Measurements from ENCODE around the gene CD207. TPM values are rescaled to one million over a fixed set of nuclear protein-coding genes. Genes with fewer than 3 reads are reported as not detected.

The CD207 gene
- total and polyA plus RNA-seq, 2 experiments from 2014 or later, result not detected

GRCh38 chr2:70828914-70829824 is 6.4 kb downstream of the CD207 start:
- Histone ChIP-seq H2AFZ (no peak overlapping the region), H3K79me2 (ENCODE audit: insufficient read depth) (no peaks in the 10 kb centered on the region), H3F3A (ENCODE audit: insufficient read depth) (no peaks in the 10 kb centered on the region), H3K27me3 (replicated peaks; ENCODE audit: insufficient read depth) (peaks cover 29% of the 10 kb centered on the region), H3K4me1 (ENCODE audit: insufficient read depth) (no peaks in the 10 kb centered on the region), H3K9me3 (ENCODE audit: low read depth) (no peaks in the 10 kb centered on the region), H3K36me3 (ENCODE audit: low read depth) (no peaks in the 10 kb centered on the region), H3K9ac (no peak overlapping the region), H3K4me3 (no peak overlapping the region), H3K9me2 (ENCODE audit: insufficient read depth) (no peaks in the 10 kb centered on the region), H3K4me2 (ENCODE audit: unreplicated experiment) (no peak overlapping the region), H3K27ac (no peak overlapping the region), H4K20me1 (ENCODE audit: insufficient read depth) (no peaks in the 10 kb centered on the region)
- in situ Hi-C loops (cut with MboI), result no loop called here
- WGBS, 2 experiments (ENCODE audit: low coverage in 1 of 2, low lambda C conversion rate in 2 of 2, missing lambda C conversion rate in 2 of 2), result 60% methylated on average over 6 of the region's 6 CpGs
- TF ChIP-seq EZH2phosphoT487 (IDR thresholded peaks at IDR 0.05; ENCODE audit: insufficient read depth, low read depth), result no peak
- no peak for TF ChIP-seq EZH2 (IDR thresholded peaks at IDR 0.05; ENCODE audit: insufficient read depth, poor library complexity, severe bottlenecking)
- DNase-seq, result peak; percentile 10

- Histone ChIP-seq H3K9ac (no peak overlapping the region), H3K9me3 (ENCODE audit: low read depth) (no peaks in the 10 kb centered on the region), H3K27ac (no peak overlapping the region), H3K36me3 (ENCODE audit: low read depth) (no peaks in the 10 kb centered on the region), H3K79me2 (ENCODE audit: insufficient read depth) (no peaks in the 10 kb centered on the region), H2AFZ (no peak overlapping the region), H4K20me1 (ENCODE audit: insufficient read depth) (no peaks in the 10 kb centered on the region), H3K4me2 (ENCODE audit: unreplicated experiment) (no peak overlapping the region), H3K4me3 (no peak overlapping the region), H3F3A (ENCODE audit: insufficient read depth) (no peaks in the 10 kb centered on the region), H3K27me3 (replicated peaks; ENCODE audit: insufficient read depth) (peaks cover 29% of the 10 kb centered on the region), H3K4me1 (ENCODE audit: insufficient read depth) (no peaks in the 10 kb centered on the region), H3K9me2 (ENCODE audit: insufficient read depth) (no peaks in the 10 kb centered on the region)
- DNase-seq, result no peak
- in situ Hi-C loops (cut with MboI), result no loop called here
- WGBS, 2 experiments (ENCODE audit: low coverage in 1 of 2, low lambda C conversion rate in 2 of 2, missing lambda C conversion rate in 2 of 2), result 53 to 62% methylated on average over 5 of the region's 5 CpGs
- TF ChIP-seq EZH2phosphoT487 (IDR thresholded peaks at IDR 0.05; ENCODE audit: insufficient read depth, low read depth) (no peak), EZH2 (IDR thresholded peaks at IDR 0.05; ENCODE audit: insufficient read depth, poor library complexity, severe bottlenecking) (no peak)
Observed at GRCh38 chr2:70828115-70828514, 7.5 kb downstream of the CD207 start.

DNA sequence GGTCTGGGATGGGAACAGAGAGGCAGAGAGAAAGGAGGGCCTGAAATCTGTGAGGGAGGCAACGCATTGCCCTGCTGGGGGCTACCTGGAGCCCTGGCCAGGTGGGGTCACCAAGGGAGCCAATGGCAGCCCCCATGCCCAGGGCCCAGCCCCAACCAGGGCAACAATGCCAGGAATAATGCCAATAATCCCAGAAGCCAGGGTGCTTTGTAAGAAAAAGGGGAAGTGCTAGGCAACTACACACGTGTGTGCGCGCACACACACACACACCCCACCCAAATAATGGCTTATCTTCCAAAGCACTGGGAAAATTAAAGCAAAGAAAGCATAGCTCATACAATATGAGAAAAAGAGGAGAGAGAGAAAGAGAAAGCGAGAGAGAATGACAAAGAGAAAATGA is 8.2 kb downstream of the CD207 start:
- no peak overlapping the region for H3K4me3 ChIP-seq
- WGBS, 2 experiments (ENCODE audit: low coverage in 1 of 2, low lambda C conversion rate in 2 of 2, missing lambda C conversion rate in 2 of 2), result 59 to 60% methylated on average over 5 of the region's 5 CpGs
- H3K9ac ChIP-seq, result no peak overlapping the region
- no peaks in the 10 kb centered on the region for H3K4me1 ChIP-seq (ENCODE audit: insufficient read depth)
- in situ Hi-C loops (cut with MboI), result no loop called here
- H3K36me3 ChIP-seq (ENCODE audit: low read depth), result no peaks in the 10 kb centered on the region
- no peak overlapping the region for H3K27ac ChIP-seq
- TF ChIP-seq EZH2phosphoT487 (IDR thresholded peaks at IDR 0.05; ENCODE audit: insufficient read depth, low read depth), result no peak
- TF ChIP-seq EZH2 (IDR thresholded peaks at IDR 0.05; ENCODE audit: insufficient read depth, poor library complexity, severe bottlenecking), result no peak
- H3K9me3 ChIP-seq (ENCODE audit: low read depth), result no peaks in the 10 kb centered on the region
- H3K79me2 ChIP-seq (ENCODE audit: insufficient read depth), result no peaks in the 10 kb centered on the region
- H3K9me2 ChIP-seq (ENCODE audit: insufficient read depth), result no peaks in the 10 kb centered on the region
- H3K27me3 ChIP-seq (replicated peaks; ENCODE audit: insufficient read depth), result peaks cover 22% of the 10 kb centered on the region
- no peak for DNase-seq
- no peak overlapping the region for H3K4me2 ChIP-seq (ENCODE audit: unreplicated experiment)
- H4K20me1 ChIP-seq (ENCODE audit: insufficient read depth), result no peaks in the 10 kb centered on the region
- no peaks in the 10 kb centered on the region for H3F3A ChIP-seq (ENCODE audit: insufficient read depth)
- H2AFZ ChIP-seq, result no peak overlapping the region

DNA sequence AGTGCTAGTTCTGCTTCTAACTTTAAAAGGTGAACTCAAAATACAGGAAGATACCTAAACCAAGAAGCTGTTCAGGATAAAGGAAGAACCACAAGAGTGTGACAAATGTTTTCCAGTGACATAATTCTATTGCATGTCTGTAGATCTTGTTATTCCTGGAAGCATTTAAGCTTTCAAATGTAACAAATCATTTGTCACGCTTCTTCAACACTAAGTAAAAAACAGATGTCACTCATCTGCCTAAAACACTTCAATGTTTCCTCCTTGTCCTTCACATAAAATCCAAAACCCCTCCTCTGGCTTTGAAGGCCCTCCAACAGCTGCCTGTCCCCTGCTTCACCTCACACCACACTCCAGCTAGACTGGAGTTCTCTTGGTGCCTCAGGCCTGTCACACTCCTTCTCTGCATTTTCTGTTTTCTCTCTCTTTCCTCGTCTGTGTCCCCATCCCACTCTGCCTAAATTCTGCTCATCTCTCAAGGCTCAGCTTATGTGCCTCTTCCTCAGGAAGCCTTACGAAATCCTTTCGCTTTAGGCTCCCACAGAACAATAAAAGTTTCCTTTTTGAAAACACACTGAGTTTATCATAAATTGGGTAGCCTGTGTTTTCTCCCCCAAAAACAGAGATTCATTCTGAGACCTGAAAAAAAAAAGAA is 8.8 kb downstream of the CD207 start:
- H3K27ac ChIP-seq, result no peak overlapping the region
- H3K79me2 ChIP-seq (ENCODE audit: insufficient read depth), result no peaks in the 10 kb centered on the region
- no peaks in the 10 kb centered on the region for H3K9me2 ChIP-seq (ENCODE audit: insufficient read depth)
- no peak for TF ChIP-seq EZH2 (IDR thresholded peaks at IDR 0.05; ENCODE audit: insufficient read depth, poor library complexity, severe bottlenecking)
- peaks cover 18% of the 10 kb centered on the region for H3K27me3 ChIP-seq (replicated peaks; ENCODE audit: insufficient read depth)
- no peak overlapping the region for H2AFZ ChIP-seq
- no peak overlapping the region for H3K4me3 ChIP-seq
- no peak for DNase-seq
- in situ Hi-C loops (cut with MboI), result no loop called here
- H3F3A ChIP-seq (ENCODE audit: insufficient read depth), result no peaks in the 10 kb centered on the region
- H3K9ac ChIP-seq, result no peak overlapping the region
- WGBS, 2 experiments (ENCODE audit: low coverage in 1 of 2, low lambda C conversion rate in 2 of 2, missing lambda C conversion rate in 2 of 2), result 30 to 37% methylated on average over 4 of the region's 4 CpGs
- H3K4me1 ChIP-seq (ENCODE audit: insufficient read depth), result no peaks in the 10 kb centered on the region
- H4K20me1 ChIP-seq (ENCODE audit: insufficient read depth), result no peaks in the 10 kb centered on the region
- no peaks in the 10 kb centered on the region for H3K9me3 ChIP-seq (ENCODE audit: low read depth)
- no peak overlapping the region for H3K4me2 ChIP-seq (ENCODE audit: unreplicated experiment)
- H3K36me3 ChIP-seq (ENCODE audit: low read depth), result no peaks in the 10 kb centered on the region
